HEK293 (cell line): Measurements from ENCODE around the gene NRSN2.

Source experiments
- SALL2 ChIP-seq: fragments of 450-650 bp; formaldehyde crosslinking; IDR thresholded peaks from 2 replicates; pipeline ENCODE4 v1.5.0; 2017; ENCODE audit warnings: missing biosample characterization, mild to moderate bottlenecking, missing genetic modification characterization, borderline replicate concordance
- SETDB1 ChIP-seq: IDR thresholded peaks from one replicate; pipeline ENCODE4 v1.6.1; 2017; ENCODE audit warnings: mild to moderate bottlenecking, low read length, moderate library complexity, mixed read lengths; ENCODE audit not compliant: insufficient read length
- SP3 ChIP-seq: fragments of 450-650 bp; formaldehyde crosslinking; IDR thresholded peaks from 2 replicates; pipeline ENCODE4 v1.5.1; 2016; ENCODE audit warnings: missing biosample characterization, missing genetic modification characterization
- SP7 ChIP-seq: fragments of 450-650 bp; formaldehyde crosslinking; IDR thresholded peaks from 2 replicates; pipeline ENCODE4 v1.5.1; 2016; ENCODE audit warnings: missing biosample characterization, missing genetic modification characterization
- ZNF114 ChIP-seq: fragments of 450-650 bp; formaldehyde crosslinking; IDR thresholded peaks from 2 replicates; pipeline ENCODE4 v1.5.0; 2017; ENCODE audit warnings: missing biosample characterization, missing genetic modification characterization
- ZNF133 ChIP-seq: fragments of 450-650 bp; formaldehyde crosslinking; IDR thresholded peaks from 2 replicates; pipeline ENCODE4 v1.5.1; 2016; ENCODE audit warnings: missing biosample characterization, missing genetic modification characterization
- ZNF155 ChIP-seq: fragments of 450-650 bp; formaldehyde crosslinking; IDR thresholded peaks from 2 replicates; pipeline ENCODE4 v1.5.1; 2016; ENCODE audit warnings: missing biosample characterization, missing genetic modification characterization
- ZNF184 ChIP-seq: fragments of 450-650 bp; IDR thresholded peaks from 2 replicates; pipeline ENCODE4 v1.5.1; 2018; ENCODE audit warnings: missing biosample characterization, mild to moderate bottlenecking, missing genetic modification characterization
- ZNF221 ChIP-seq: fragments of 450-650 bp; formaldehyde crosslinking; IDR thresholded peaks from 2 replicates; pipeline ENCODE4 v1.5.1; 2017; ENCODE audit warnings: missing biosample characterization, missing genetic modification characterization, borderline replicate concordance
- ZNF302 ChIP-seq: fragments of 450-650 bp; formaldehyde crosslinking; IDR thresholded peaks from 2 replicates; pipeline ENCODE4 v1.5.1; 2016; ENCODE audit warnings: missing biosample characterization, missing genetic modification characterization, low read depth
- ZNF324 ChIP-seq: fragments of 450-650 bp; formaldehyde crosslinking; IDR thresholded peaks from 2 replicates; pipeline ENCODE4 v1.5.1; 2016; ENCODE audit warnings: missing biosample characterization, missing genetic modification characterization
- ZNF423 ChIP-seq: fragments of 450-650 bp; formaldehyde crosslinking; IDR thresholded peaks from 2 replicates; pipeline ENCODE4 v1.5.1; 2016; ENCODE audit warnings: missing biosample characterization, missing genetic modification characterization
- ZNF544 ChIP-seq: fragments of 450-650 bp; formaldehyde crosslinking; IDR thresholded peaks from 2 replicates; pipeline ENCODE4 v1.5.0; 2017; ENCODE audit warnings: missing biosample characterization, missing genetic modification characterization
- ZNF548 ChIP-seq: fragments of 450-650 bp; formaldehyde crosslinking; IDR thresholded peaks from 2 replicates; pipeline ENCODE4 v1.5.1; 2016; ENCODE audit warnings: missing biosample characterization, missing genetic modification characterization
- ZNF555 ChIP-seq: fragments of 450-650 bp; formaldehyde crosslinking; conservative IDR thresholded peaks from 2 replicates; pipeline ENCODE4 v1.5.1; 2017; ENCODE audit warnings: missing biosample characterization, mild to moderate bottlenecking, missing genetic modification characterization, inconsistent platforms
- ZNF596 ChIP-seq: fragments of 450-650 bp; IDR thresholded peaks from 2 replicates; pipeline ENCODE4 v1.5.0; 2018; ENCODE audit warnings: missing biosample characterization, mild to moderate bottlenecking, missing genetic modification characterization, moderate library complexity
- ZNF610 ChIP-seq: fragments of 450-650 bp; formaldehyde crosslinking; IDR thresholded peaks from 2 replicates; pipeline ENCODE4 v1.5.1; 2016; ENCODE audit warnings: missing biosample characterization, missing genetic modification characterization, borderline replicate concordance
- ZNF621 ChIP-seq: fragments of 450-650 bp; formaldehyde crosslinking; IDR thresholded peaks from 2 replicates; pipeline ENCODE4 v1.5.1; 2017; ENCODE audit warnings: missing biosample characterization, missing genetic modification characterization
- ZNF701 ChIP-seq: fragments of 450-650 bp; formaldehyde crosslinking; IDR thresholded peaks from 2 replicates; pipeline ENCODE4 v1.5.1; 2016; ENCODE audit warnings: missing biosample characterization, missing genetic modification characterization
- ZNF776 ChIP-seq: fragments of 450-650 bp; formaldehyde crosslinking; IDR thresholded peaks from 2 replicates; pipeline ENCODE4 v1.5.0; 2017; ENCODE audit warnings: missing biosample characterization, missing genetic modification characterization, borderline replicate concordance
- ZNF791 ChIP-seq: fragments of 450-650 bp; formaldehyde crosslinking; IDR thresholded peaks from 2 replicates; pipeline ENCODE4 v1.5.1; 2016; ENCODE audit warnings: missing biosample characterization, missing genetic modification characterization
- ZNF792 ChIP-seq: fragments of 450-650 bp; formaldehyde crosslinking; IDR thresholded peaks from 2 replicates; pipeline ENCODE4 v1.5.1; 2016; ENCODE audit warnings: missing biosample characterization, missing genetic modification characterization
- ZNF830 ChIP-seq: fragments of 450-650 bp; IDR thresholded peaks from 2 replicates; pipeline ENCODE4 v1.5.0; 2018; ENCODE audit warnings: missing biosample characterization, missing genetic modification characterization, low read depth, mild to moderate bottlenecking, moderate library complexity
- ZNF837 ChIP-seq: fragments of 450-650 bp; formaldehyde crosslinking; IDR thresholded peaks from 2 replicates; pipeline ENCODE4 v1.5.1; 2016; ENCODE audit warnings: missing biosample characterization, missing genetic modification characterization
- ZSCAN30 ChIP-seq: fragments of 450-650 bp; IDR thresholded peaks from 2 replicates; pipeline ENCODE4 v1.5.1; 2018; ENCODE audit warnings: missing biosample characterization, mild to moderate bottlenecking, missing genetic modification characterization, moderate library complexity
- TF ChIP-seq, protein P1 (sequence below): fragments of 450-650 bp; formaldehyde crosslinking; IDR thresholded peaks from 2 replicates; pipeline ENCODE4 v1.5.1; 2016; ENCODE audit warnings: missing biosample characterization, missing genetic modification characterization
- TF ChIP-seq, protein P2 (sequence below): IDR thresholded peaks from 2 replicates; pipeline ENCODE4 v1.6.1; 2011; ENCODE audit warnings: mild to moderate bottlenecking, low read depth, low read length, borderline replicate concordance
- TF ChIP-seq, protein P3 (sequence below): fragments of 450-650 bp; formaldehyde crosslinking; IDR thresholded peaks from 2 replicates; pipeline ENCODE4 v1.5.1; 2017; ENCODE audit warnings: missing biosample characterization, mild to moderate bottlenecking, missing genetic modification characterization, moderate library complexity
- TF ChIP-seq, protein P4 (sequence below): fragments of 450-650 bp; formaldehyde crosslinking; IDR thresholded peaks from 2 replicates; pipeline ENCODE4 v1.5.1; 2016; ENCODE audit warnings: missing biosample characterization, missing genetic modification characterization, borderline replicate concordance
- TF ChIP-seq, protein P5 (sequence below): fragments of 450-650 bp; formaldehyde crosslinking; IDR thresholded peaks from 2 replicates; pipeline ENCODE4 v1.5.1; 2016; ENCODE audit warnings: missing biosample characterization, missing genetic modification characterization
- TF ChIP-seq, protein P6 (sequence below): fragments of 450-650 bp; formaldehyde crosslinking; IDR thresholded peaks from 2 replicates; pipeline ENCODE4 v1.5.1; 2016; ENCODE audit warnings: missing biosample characterization, missing genetic modification characterization

The NRSN2 gene

DNA sequence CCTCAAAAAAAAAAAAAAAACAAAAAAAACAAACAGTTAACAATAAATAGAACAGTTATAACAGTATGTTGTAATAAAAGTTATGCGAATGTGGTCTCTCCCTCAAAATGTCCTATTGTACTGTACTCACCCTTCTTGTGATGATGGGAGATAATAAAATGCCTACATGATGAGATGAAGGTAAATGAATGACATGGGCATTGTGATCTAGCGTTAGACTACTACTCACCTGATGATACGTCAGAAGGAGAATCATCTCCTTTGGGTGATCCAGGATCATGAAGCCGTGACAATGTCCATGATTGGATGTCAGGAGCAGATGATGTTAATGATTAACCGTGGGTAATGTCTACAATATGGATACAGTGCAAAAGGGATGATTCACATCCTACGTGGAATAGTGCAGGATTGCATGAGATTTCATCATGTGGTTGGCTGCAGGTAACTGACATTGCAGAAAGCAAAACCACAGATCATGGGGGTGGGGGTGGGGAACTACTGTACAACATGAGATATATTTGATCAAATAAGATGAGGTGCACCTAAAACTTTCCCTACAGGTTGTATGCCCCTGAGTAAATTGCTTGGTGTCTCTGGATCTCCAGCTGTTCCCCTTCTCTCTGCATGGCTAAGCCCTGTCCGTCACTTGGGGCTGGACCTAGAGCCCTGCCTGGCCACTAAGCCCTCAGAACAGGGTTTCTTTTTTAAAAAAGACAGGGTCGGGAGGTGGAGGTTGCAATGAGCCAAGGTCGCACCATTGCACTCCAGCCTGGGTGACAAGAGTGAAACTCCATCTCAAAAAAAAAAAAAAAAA, 55.0 kb downstream of the NRSN2 start (continued):
- TF ChIP-seq ZNF837 (tag by site-specific recombination) (no peak), ZNF221 (tag by site-specific recombination) (no peak), ZNF548 (tag by site-specific recombination) (0 out of 2 replicates have a peak, but pooled peaks have one; percentile 16), ZNF830 (no peak), SETDB1 (no peak), ZNF114 (tag by site-specific recombination) (no peak), ZNF610 (tag by site-specific recombination) (no peak), ZNF324 (tag by site-specific recombination) (peak; percentile 63; the same call in 1 of the 2 replicates), ZNF792 (no peak), ZNF621 (tag by site-specific recombination) (no peak), SP3 (tag by site-specific recombination) (peak; percentile 52), ZNF133 (tag by site-specific recombination) (no peak), ZNF155 (no peak), ZSCAN30 (tag by site-specific recombination) (no peak), ZNF555 (no peak), ZNF791 (no peak), ZNF701 (tag by site-specific recombination) (no peak), ZNF184 (tag by site-specific recombination) (no peak), ZNF423 (tag by site-specific recombination) (no peak), SALL2 (tag by site-specific recombination) (no peak), ZNF544 (tag by site-specific recombination) (no peak), ZNF596 (tag by site-specific recombination) (no peak), ZNF776 (no peak), SP7 (tag by site-specific recombination) (peak; percentile 52; the same call in 1 of the 2 replicates), ZNF302 (no peak)
- TF ChIP-seq, protein P1, sequence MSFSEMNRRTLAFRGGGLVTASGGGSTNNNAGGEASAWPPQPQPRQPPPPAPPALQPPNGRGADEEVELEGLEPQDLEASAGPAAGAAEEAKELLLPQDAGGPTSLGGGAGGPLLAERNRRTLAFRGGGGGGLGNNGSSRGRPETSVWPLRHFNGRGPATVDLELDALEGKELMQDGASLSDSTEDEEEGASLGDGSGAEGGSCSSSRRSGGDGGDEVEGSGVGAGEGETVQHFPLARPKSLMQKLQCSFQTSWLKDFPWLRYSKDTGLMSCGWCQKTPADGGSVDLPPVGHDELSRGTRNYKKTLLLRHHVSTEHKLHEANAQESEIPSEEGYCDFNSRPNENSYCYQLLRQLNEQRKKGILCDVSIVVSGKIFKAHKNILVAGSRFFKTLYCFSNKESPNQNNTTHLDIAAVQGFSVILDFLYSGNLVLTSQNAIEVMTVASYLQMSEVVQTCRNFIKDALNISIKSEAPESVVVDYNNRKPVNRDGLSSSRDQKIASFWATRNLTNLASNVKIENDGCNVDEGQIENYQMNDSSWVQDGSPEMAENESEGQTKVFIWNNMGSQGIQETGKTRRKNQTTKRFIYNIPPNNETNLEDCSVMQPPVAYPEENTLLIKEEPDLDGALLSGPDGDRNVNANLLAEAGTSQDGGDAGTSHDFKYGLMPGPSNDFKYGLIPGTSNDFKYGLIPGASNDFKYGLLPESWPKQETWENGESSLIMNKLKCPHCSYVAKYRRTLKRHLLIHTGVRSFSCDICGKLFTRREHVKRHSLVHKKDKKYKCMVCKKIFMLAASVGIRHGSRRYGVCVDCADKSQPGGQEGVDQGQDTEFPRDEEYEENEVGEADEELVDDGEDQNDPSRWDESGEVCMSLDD (tag by site-specific recombination), result no peak
- TF ChIP-seq, protein P2, sequence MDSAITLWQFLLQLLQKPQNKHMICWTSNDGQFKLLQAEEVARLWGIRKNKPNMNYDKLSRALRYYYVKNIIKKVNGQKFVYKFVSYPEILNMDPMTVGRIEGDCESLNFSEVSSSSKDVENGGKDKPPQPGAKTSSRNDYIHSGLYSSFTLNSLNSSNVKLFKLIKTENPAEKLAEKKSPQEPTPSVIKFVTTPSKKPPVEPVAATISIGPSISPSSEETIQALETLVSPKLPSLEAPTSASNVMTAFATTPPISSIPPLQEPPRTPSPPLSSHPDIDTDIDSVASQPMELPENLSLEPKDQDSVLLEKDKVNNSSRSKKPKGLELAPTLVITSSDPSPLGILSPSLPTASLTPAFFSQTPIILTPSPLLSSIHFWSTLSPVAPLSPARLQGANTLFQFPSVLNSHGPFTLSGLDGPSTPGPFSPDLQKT, result no peak
- TF ChIP-seq, protein P3, sequence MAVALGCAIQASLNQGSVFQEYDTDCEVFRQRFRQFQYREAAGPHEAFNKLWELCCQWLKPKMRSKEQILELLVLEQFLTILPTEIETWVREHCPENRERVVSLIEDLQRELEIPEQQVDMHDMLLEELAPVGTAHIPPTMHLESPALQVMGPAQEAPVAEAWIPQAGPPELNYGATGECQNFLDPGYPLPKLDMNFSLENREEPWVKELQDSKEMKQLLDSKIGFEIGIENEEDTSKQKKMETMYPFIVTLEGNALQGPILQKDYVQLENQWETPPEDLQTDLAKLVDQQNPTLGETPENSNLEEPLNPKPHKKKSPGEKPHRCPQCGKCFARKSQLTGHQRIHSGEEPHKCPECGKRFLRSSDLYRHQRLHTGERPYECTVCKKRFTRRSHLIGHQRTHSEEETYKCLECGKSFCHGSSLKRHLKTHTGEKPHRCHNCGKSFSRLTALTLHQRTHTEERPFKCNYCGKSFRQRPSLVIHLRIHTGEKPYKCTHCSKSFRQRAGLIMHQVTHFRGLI, result no peak
- TF ChIP-seq, protein P4, sequence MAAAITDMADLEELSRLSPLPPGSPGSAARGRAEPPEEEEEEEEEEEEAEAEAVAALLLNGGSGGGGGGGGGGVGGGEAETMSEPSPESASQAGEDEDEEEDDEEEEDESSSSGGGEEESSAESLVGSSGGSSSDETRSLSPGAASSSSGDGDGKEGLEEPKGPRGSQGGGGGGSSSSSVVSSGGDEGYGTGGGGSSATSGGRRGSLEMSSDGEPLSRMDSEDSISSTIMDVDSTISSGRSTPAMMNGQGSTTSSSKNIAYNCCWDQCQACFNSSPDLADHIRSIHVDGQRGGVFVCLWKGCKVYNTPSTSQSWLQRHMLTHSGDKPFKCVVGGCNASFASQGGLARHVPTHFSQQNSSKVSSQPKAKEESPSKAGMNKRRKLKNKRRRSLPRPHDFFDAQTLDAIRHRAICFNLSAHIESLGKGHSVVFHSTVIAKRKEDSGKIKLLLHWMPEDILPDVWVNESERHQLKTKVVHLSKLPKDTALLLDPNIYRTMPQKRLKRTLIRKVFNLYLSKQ (tag by site-specific recombination), result no peak
- TF ChIP-seq, protein P5, sequence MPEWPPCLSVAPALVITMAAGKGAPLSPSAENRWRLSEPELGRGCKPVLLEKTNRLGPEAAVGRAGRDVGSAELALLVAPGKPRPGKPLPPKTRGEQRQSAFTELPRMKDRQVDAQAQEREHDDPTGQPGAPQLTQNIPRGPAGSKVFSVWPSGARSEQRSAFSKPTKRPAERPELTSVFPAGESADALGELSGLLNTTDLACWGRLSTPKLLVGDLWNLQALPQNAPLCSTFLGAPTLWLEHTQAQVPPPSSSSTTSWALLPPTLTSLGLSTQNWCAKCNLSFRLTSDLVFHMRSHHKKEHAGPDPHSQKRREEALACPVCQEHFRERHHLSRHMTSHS (tag by site-specific recombination), result no peak
- TF ChIP-seq, protein P6, sequence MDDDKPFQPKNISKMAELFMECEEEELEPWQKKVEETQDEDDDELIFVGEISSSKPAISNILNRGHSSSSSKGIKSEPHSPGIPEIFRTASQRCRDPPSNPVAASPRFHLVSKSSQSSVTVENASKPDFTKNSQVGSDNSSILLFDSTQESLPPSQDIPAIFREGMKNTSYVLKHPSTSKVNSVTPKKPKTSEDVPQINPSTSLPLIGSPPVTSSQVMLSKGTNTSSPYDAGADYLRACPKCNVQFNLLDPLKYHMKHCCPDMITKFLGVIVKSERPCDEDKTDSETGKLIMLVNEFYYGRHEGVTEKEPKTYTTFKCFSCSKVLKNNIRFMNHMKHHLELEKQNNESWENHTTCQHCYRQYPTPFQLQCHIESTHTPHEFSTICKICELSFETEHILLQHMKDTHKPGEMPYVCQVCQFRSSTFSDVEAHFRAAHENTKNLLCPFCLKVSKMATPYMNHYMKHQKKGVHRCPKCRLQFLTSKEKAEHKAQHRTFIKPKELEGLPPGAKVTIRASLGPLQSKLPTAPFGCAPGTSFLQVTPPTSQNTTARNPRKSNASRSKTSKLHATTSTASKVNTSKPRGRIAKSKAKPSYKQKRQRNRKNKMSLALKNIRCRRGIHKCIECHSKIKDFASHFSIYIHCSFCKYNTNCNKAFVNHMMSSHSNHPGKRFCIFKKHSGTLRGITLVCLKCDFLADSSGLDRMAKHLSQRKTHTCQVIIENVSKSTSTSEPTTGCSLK (tag by site-specific recombination), result no peak
